Fibroblast of upper back skin (primary cell): ENCODE results near the gene CTAGE8.
"Not testable (repeated sequence)": the region's sequence is repeated elsewhere in the genome, so short reads cannot be mapped to it uniquely, and the experiment has no call there.

Experiments used
- DNase-seq: peaks from one replicate; pipeline ENCODE4 v3.0.0-alpha.2; 2013

CTAGE8 gene, protein sequence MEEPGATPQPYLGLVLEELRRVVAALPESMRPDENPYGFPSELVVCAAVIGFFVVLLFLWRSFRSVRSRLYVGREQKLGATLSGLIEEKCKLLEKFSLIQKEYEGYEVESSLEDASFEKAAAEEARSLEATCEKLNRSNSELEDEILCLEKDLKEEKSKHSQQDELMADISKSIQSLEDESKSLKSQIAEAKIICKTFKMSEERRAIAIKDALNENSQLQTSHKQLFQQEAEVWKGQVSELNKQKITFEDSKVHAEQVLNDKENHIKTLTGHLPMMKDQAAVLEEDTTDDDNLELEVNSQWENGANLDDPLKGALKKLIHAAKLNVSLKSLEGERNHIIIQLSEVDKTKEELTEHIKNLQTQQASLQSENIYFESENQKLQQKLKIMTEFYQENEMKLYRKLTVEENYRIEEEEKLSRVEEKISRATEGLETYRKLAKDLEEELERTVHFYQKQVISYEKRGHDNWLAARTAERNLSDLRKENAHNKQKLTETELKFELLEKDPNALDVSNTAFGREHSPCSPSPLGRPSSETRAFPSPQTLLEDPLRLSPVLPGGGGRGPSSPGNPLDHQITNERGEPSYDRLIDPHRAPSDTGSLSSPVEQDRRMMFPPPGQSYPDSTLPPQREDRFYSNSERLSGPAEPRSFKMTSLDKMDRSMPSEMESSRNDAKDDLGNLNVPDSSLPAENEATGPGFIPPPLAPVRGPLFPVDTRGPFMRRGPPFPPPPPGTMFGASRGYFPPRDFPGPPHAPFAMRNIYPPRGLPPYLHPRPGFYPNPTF

DNA sequence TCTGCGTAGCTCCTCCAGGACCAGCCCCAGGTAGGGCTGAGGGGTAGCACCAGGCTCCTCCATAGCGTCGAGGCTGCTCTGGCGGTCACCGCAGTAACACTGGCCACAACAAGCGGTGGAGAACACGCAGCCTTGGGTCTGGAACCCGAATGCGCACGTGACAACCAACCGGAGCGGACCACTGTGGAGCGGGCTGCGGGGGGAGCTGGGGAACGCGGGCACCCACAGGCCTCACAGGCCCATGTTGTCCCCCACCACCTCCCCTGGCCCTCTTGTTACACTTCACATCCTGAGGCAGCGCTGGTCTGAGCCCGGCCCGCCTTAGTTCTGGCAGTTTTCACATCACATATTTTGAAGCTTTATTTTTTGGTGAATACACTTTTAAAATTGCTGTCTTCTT, at the start of gene CTAGE8:
CTAGE8 (minus strand) TSS at position 101 of the 400 bp plus-strand sequence; CDS start at position 63, 38 bp downstream.
- DNase-seq = not testable (repeated sequence)

DNA sequence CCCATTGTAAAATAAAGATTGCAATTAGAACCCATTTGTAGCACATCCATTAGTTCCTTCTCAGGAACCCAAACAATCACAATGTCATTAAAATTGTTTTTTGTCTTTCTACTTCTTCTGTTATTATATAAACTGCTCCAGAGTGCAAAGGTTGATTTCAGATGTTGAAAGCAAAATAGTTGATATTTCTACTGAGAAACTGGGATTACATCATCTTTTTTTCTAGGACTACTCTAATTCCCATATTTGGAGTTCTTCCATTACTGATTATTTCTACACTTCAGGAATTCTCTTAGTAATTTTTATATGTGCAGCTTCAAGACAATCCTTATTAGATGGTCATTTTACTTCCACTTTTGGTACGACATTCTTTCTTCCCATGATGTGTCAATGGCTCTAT, 48.4 kb upstream of the CTAGE8 start:
- DNase-seq = not testable (repeated sequence)

DNA sequence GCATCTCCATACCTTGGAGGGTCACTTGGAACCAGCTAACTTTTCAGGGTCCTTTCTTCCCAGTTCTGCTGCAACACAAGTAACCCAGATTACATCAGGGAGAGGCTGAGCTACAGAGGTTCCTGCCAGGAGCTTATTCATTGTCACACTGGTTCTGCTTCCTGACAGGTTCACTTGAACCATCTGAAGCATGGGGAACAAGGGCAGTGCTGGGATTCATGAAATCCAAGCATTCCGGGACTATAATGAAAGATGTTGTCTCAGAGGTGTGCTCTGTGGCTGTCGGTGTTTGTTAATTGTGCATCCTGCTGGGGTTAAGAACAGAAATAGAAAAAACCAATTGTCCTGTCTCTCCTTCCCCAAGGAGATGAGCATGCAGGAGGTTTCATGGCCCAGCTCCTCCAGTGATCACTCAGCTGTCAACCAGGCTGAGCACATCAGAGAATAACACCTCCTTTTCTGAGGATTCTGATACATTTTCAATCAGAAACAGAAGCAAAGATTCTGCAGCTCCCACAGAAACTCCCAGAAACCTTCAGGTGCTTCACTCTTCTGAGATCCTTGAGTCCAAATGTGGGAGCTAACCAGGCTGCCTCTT, 42.9 kb upstream of the CTAGE8 start, which contains the start of gene OR2A1:
OR2A1 (plus strand) TSS at position 548 of the 598 bp plus-strand sequence. CDS start 5,706 bp downstream, outside the sequence.
- DNase-seq = not testable (repeated sequence)

DNA sequence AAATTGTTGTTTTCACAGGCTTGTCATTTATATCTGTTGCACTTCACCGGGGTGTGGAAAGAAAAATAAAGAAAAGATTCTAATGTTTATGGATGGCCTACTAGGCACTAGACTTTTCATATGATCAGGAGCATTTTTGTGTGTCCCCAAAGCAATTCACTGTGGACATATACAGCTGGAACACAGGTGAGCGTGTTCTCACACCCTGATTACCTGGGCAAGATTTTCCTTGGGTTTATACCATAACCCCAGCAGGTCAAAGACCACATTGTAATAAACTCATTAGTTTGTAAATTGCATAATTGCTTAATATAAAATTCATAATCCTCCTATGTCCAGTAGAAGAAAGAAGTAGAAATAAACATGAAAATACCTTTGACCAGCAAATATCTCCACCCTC, 42.1 kb upstream of the CTAGE8 start:
- DNase-seq = not testable (repeated sequence)

GRCh38 chr7:144309702-144310101, 40.6 kb upstream of the CTAGE8 start:
- not testable (repeated sequence) for DNase-seq

DNA sequence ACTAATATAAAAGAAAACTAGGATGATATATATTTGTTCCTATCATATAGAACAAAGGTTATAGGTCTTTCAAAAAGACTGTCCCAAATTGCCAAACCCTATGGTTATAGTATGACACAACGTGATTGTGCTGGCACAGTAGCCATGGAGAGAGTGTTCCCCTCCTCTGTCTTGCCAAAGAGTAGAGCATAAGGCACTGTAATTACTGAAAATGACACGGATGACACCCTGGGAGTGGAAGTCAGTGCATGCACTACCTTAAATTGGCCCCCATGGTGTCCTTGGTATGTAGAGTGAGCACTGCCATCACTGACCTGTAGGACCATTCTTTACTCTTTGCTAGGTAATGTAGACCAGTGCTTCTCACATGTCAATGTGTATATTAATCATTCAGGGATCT, 36.1 kb upstream of the CTAGE8 start:
- DNase-seq = not testable (repeated sequence)

- DNase-seq = not testable (repeated sequence)
Measured at GRCh38 chr7:144303607-144304006, 34.5 kb upstream of the CTAGE8 start.

GRCh38 chr7:144302578-144303303, 33.7 kb upstream of the CTAGE8 start:
- DNase-seq = not testable (repeated sequence)

GRCh38 chr7:144293794-144294499, 24.9 kb upstream of the CTAGE8 start:
- DNase-seq = not testable (repeated sequence)

DNA sequence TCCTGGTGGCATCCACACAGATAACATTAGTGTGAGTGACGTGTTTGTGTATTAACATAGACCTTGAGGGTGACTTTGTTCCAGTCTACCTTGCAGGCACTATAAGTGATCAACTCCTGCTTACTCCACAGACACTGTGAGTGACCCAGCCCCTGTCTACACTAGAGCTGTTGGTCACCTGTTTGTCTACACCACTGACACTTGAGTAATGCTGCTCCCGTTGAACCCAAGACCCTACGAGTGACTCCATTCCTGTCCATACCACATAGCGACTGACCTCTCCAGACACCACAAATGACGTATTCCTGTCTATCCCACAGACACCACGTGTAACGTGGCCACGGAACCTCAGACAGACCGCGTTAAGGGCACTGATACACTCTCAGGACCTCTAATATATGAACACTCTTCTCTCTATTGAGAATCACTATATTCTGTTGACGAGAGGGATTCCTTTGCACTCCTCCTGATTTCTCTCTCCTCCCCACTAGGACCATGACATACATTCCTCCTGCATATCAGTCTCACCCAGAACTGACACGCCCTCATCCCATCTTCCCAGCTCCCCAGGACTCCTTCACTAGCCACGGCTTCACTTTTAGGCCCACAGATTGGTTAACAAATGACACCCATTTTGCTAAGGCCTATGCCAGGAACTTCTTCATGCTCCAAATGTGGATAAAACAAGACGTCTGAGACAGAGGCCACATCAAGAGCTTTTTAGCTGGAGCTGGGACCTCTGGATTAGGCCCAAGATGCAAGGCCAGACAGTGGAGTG, 23.5 kb upstream of the CTAGE8 start:
- not testable (repeated sequence) for DNase-seq

DNA sequence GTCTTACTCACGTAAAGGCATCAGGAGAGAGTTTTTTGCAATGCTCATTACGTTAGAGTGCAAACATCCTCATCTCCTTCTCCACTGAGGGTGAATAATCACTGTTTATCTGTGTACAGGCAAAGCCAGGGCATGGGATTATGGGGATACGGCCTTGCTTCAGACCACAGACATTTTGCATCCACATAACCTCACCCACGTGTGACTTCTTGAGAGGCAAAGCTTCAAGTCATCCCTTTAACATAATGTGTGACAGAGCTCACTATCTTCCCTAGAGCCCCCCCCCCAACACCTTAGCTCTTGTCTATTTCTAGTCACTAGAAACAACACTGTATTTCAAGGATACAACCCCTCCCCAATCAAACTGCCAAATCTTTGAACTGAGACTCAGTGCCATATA, 22.5 kb upstream of the CTAGE8 start:
- not testable (repeated sequence) for DNase-seq

DNA sequence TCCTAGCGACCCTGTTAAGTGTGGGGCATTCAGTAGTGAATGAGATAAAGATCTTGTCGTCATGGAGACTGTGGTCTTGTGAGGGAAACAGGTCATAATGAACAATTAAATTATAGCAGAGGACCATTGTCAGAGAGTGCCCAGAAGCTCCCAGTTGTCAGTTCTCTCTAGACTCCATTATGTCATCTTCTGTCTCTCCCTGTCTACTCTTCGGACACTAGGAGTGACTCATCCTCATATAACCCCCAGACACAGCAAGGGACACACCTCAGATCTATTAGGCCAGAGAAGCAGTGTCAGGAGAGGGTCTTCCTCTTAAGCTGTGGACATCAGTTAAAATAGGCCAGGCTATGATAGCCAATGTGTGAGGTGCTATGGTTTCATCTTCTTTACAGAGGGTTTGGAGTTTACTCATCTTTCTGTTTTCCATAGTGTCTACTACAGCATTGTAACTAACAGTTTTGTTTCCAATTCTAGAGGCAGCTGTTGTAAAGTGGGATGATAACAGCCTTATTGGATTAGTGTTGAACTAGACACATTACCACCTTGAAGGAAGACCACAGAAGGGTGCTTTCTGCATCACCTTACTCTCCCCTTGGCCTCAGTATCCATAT, 18.2 kb upstream of the CTAGE8 start:
- DNase-seq = not testable (repeated sequence)

- DNase-seq = not testable (repeated sequence)
Measured at GRCh38 chr7:144283716-144284115, 14.6 kb upstream of the CTAGE8 start.

DNA sequence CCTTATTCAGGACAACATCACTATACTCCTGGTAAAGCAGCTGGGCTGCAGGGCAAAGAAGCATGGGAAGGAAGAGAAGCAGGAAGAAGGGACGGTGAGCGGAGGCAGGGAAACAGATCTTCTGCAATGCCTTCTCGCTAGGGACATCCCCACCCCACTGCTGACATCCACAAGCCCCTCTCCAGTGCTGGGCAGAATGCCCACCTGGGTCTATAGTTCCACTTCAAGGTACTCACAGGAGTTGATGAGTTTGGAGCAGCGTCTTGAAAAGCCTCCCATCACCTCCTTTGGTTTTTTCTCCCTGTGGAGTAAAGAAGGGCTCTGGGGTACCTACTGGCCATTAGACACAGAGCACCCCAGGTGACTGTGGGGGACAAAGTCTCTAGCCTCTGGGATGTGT, 13.4 kb upstream of the CTAGE8 start:
- not testable (repeated sequence) for DNase-seq

GRCh38 chr7:144281981-144282380, 12.9 kb upstream of the CTAGE8 start:
- not testable (repeated sequence) for DNase-seq

DNA sequence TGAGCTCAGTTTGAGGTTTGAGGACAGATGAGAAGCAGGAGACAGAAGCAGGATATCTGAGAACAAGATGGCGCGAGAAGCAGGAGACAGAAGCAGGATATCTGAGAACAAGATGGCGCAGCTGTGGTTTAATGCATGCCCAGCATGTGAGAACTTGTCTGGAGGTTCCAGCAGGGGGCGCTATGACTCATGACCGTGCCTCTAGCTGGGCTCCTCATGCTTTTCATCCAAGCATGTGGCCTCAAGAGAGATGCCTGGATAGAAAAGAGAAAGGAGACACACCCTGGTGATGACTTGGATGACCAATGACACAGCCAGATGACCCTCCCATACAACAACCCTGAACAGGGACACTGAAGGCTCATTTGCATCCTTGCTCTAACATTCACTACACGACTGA, 10.9 kb upstream of the CTAGE8 start:
- DNase-seq = not testable (repeated sequence)

DNA sequence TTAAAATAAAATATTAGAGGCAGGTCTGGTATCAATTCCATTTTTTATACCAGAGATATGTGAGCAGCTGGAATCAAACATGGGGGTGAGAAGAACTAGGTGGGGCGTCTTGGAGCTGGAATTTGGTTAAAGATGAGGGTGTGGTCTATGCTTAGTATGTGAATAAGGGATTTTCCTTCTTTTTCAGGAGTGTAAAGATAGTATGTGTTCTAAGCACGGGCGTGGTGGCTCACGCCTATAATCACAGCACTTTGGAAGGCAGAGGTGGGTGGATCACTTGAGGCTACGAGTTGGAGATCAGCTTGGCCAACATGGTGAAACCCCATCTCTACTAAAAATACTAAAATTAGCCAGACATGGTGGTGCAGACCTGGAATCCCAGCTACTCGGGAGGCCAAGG, 6.2 kb upstream of the CTAGE8 start:
- not testable (repeated sequence) for DNase-seq

GRCh38 chr7:144264692-144265091, 4.4 kb downstream of the CTAGE8 start, which contains the start of gene OR2A7:
OR2A7 (minus strand) TSS chr7:144264792; CDS start chr7:144259628, 5,164 bp downstream.
- not testable (repeated sequence) for DNase-seq

GRCh38 chr7:144262128-144262527, 7.0 kb downstream of the CTAGE8 start:
- not testable (repeated sequence) for DNase-seq

- DNase-seq = not testable (repeated sequence)
Measured at GRCh38 chr7:144259067-144259466, 10.0 kb downstream of the CTAGE8 start.
